Measurements from ENCODE around the gene PDLIM5.

PDLIM5 gene

DNA sequence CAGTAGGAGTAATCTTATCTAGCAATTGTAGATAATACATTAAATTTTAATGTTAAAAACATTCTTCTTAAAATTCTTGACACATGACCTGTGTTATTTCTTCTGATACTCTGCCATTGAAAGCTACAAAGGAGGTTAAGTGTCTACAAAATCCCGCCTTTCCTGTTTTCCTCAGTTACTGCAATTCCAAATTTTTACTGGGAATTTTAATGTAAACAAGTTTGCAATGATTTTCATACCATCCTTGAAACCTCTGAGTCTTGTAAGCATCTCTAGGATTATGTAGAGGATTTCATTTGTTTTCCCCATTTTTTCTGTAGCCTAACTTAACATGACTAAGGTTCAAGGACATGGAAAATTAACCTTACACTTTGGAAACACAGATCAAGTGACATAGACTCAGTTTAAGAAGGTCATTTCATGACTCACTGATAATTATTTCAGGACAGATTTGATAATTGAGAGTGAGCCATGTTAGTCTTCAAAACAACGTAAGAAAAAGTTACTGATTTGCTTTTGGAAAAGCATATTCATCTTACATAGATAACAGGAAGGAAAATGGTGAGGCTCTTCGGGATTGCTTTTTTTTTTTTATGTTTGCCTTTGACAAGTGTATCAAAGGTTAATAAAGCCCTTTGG lies 39.6 kb upstream of the PDLIM5 start:
- no peaks in the 10 kb centered on the region for H3K36me3 ChIP-seq (ENCODE audit: control insufficient read depth, insufficient read depth, low read length)
- peaks cover 6% of the 10 kb centered on the region for H3K9me3 ChIP-seq (ENCODE audit: control insufficient read depth, insufficient read depth, low read depth, low read length)
- no peak overlapping the region for H3K27ac ChIP-seq (ENCODE audit: low read depth, low read length)
- H3K4me3 ChIP-seq (ENCODE audit: low read depth, low read length): no peak overlapping the region
- no peaks in the 10 kb centered on the region for H3K27me3 ChIP-seq (ENCODE audit: control insufficient read depth, insufficient read depth, low read length)
- no peak overlapping the region for H3K9ac ChIP-seq (ENCODE audit: low read length)
- peaks cover 18% of the 10 kb centered on the region for H3K4me1 ChIP-seq (ENCODE audit: control insufficient read depth, insufficient read depth, low read length)

- no peak overlapping the region for H3K4me3 ChIP-seq (ENCODE audit: low read depth, low read length)
- H3K9ac ChIP-seq (ENCODE audit: low read length): no peak overlapping the region
- H3K27ac ChIP-seq (ENCODE audit: low read depth, low read length): no peak overlapping the region
These were observed 39.1 kb upstream of the PDLIM5 start for GRCh38 chr4:94412658-94413038.

GRCh38 chr4:94413085-94413840 lies 38.5 kb upstream of the PDLIM5 start:
- peaks cover 18% of the 10 kb centered on the region for H3K4me1 ChIP-seq (ENCODE audit: control insufficient read depth, insufficient read depth, low read length)
- no peak overlapping the region for H3K4me3 ChIP-seq (ENCODE audit: low read depth, low read length)
- no peaks in the 10 kb centered on the region for H3K27me3 ChIP-seq (ENCODE audit: control insufficient read depth, insufficient read depth, low read length)
- H3K9ac ChIP-seq (ENCODE audit: low read length): no peak overlapping the region
- H3K36me3 ChIP-seq (ENCODE audit: control insufficient read depth, insufficient read depth, low read length): no peaks in the 10 kb centered on the region
- peaks cover 8% of the 10 kb centered on the region for H3K9me3 ChIP-seq (ENCODE audit: control insufficient read depth, insufficient read depth, low read depth, low read length)
- H3K27ac ChIP-seq (ENCODE audit: low read depth, low read length): no peak overlapping the region

More at GRCh38 chr4:94412658-94413038, 39.1 kb upstream of the PDLIM5 start:
- Histone ChIP-seq H3K4me1 (ENCODE audit: control insufficient read depth, insufficient read depth, low read length) (peaks cover 18% of the 10 kb centered on the region), H3K36me3 (ENCODE audit: control insufficient read depth, insufficient read depth, low read length) (no peaks in the 10 kb centered on the region), H3K9me3 (ENCODE audit: control insufficient read depth, insufficient read depth, low read depth, low read length) (peaks cover 8% of the 10 kb centered on the region), H3K27me3 (ENCODE audit: control insufficient read depth, insufficient read depth, low read length) (no peaks in the 10 kb centered on the region)

- Histone ChIP-seq H3K4me3 (ENCODE audit: low read depth, low read length) (no peak overlapping the region), H3K27ac (ENCODE audit: low read depth, low read length) (no peak overlapping the region), H3K27me3 (ENCODE audit: control insufficient read depth, insufficient read depth, low read length) (no peaks in the 10 kb centered on the region), H3K4me1 (ENCODE audit: control insufficient read depth, insufficient read depth, low read length) (peaks cover 19% of the 10 kb centered on the region), H3K9ac (ENCODE audit: low read length) (no peak overlapping the region), H3K9me3 (ENCODE audit: control insufficient read depth, insufficient read depth, low read depth, low read length) (peaks cover 8% of the 10 kb centered on the region), H3K36me3 (ENCODE audit: control insufficient read depth, insufficient read depth, low read length) (no peaks in the 10 kb centered on the region)
These were observed 36.8 kb upstream of the PDLIM5 start for GRCh38 chr4:94414907-94415306.

GRCh38 chr4:94415448-94415847 lies 36.3 kb upstream of the PDLIM5 start:
- no peak overlapping the region for H3K27ac ChIP-seq (ENCODE audit: low read depth, low read length)
- H3K4me3 ChIP-seq (ENCODE audit: low read depth, low read length): no peak overlapping the region
- peaks cover 8% of the 10 kb centered on the region for H3K9me3 ChIP-seq (ENCODE audit: control insufficient read depth, insufficient read depth, low read depth, low read length)
- H3K4me1 ChIP-seq (ENCODE audit: control insufficient read depth, insufficient read depth, low read length): peaks cover 24% of the 10 kb centered on the region
- H3K36me3 ChIP-seq (ENCODE audit: control insufficient read depth, insufficient read depth, low read length): no peaks in the 10 kb centered on the region
- H3K27me3 ChIP-seq (ENCODE audit: control insufficient read depth, insufficient read depth, low read length): no peaks in the 10 kb centered on the region
- H3K9ac ChIP-seq (ENCODE audit: low read length): no peak overlapping the region

DNA sequence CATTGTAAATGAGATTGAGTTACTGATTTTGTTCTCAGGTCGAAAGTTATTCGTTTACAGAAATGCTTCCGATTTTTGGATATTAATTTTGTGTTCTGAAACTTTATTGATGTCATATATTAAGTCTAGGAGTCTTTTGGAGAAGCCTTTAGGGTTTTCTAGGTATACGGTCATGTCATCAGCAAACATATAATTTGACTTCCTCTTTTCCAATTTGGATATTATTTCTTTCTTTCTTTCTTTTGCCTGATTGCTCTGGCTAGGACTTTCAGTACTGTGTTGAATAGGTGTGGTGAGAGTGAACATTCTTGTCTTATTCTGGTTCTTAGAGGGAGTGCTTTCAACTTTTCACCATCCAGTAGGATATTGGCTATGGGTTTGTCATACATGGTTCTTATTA lies 35.4 kb upstream of the PDLIM5 start:
- Histone ChIP-seq H3K36me3 (ENCODE audit: control insufficient read depth, insufficient read depth, low read length) (no peaks in the 10 kb centered on the region), H3K9ac (ENCODE audit: low read length) (no peak overlapping the region), H3K4me1 (ENCODE audit: control insufficient read depth, insufficient read depth, low read length) (peaks cover 25% of the 10 kb centered on the region), H3K27ac (ENCODE audit: low read depth, low read length) (no peak overlapping the region), H3K4me3 (ENCODE audit: low read depth, low read length) (no peak overlapping the region), H3K27me3 (ENCODE audit: control insufficient read depth, insufficient read depth, low read length) (no peaks in the 10 kb centered on the region), H3K9me3 (ENCODE audit: control insufficient read depth, insufficient read depth, low read depth, low read length) (peaks cover 8% of the 10 kb centered on the region)

DNA sequence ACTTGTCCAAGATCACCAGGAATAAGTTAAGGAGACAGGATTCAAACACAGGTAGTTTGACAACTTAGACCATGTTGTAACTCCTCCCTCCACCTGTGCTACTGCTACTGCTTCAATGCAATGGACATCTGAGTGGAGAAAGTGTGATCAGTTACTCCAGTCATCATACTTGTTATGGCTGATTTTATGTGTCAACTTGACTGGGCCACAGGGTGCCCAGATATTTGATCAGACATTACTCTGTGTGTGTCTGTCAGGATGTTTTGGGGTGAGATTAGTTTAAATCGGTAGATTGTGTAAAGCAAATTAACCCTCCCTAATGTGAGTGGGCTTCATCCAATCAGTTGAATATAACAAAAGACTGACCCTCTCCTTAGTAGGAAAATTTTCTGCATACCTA lies 34.8 kb upstream of the PDLIM5 start:
- peaks cover 25% of the 10 kb centered on the region for H3K4me1 ChIP-seq (ENCODE audit: control insufficient read depth, insufficient read depth, low read length)
- no peak overlapping the region for H3K4me3 ChIP-seq (ENCODE audit: low read depth, low read length)
- no peak overlapping the region for H3K27ac ChIP-seq (ENCODE audit: low read depth, low read length)
- peaks cover 8% of the 10 kb centered on the region for H3K9me3 ChIP-seq (ENCODE audit: control insufficient read depth, insufficient read depth, low read depth, low read length)
- H3K36me3 ChIP-seq (ENCODE audit: control insufficient read depth, insufficient read depth, low read length): no peaks in the 10 kb centered on the region
- H3K9ac ChIP-seq (ENCODE audit: low read length): no peak overlapping the region
- no peaks in the 10 kb centered on the region for H3K27me3 ChIP-seq (ENCODE audit: control insufficient read depth, insufficient read depth, low read length)

DNA sequence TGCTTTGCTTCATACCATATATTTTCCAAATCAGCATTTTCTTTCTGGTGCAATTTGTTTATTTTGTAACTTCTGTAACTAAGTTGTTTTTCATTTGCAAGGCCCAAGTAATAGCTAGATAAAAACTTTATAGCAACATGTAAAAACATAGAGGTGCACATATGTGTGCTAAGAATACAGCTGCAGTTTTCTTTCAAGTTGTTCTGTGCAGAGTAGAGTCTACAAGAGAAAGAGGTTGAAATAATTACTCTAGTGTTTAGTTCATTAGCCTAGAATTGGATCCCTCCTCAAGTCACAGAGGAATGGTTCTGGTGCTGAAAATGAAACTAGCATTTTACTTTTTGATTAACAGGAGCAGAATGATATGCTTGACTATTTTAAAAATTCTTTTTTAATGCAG lies 32.2 kb upstream of the PDLIM5 start:
- H3K4me3 ChIP-seq (ENCODE audit: low read depth, low read length): no peak overlapping the region

DNA sequence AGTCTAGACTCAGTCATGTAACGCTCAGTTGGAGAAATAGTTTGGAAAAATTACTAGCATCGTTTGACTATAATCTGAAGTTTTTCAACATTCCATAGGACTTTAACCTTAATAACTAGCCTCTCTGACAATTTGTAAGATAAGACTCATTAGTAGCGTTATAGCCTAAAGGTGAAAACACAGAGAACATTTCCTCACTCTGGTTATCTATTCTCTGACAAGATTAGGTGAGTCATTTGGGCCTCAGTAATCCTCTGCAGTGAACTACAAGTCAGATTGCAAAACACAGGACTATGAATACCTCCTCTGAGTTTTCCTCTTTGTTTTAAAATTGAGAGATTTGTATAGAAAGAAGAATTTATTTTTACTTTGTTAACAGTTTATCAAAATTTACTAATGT lies 31.8 kb upstream of the PDLIM5 start:
- no peaks in the 10 kb centered on the region for H3K36me3 ChIP-seq (ENCODE audit: control insufficient read depth, insufficient read depth, low read length)
- no peak overlapping the region for H3K4me3 ChIP-seq (ENCODE audit: low read depth, low read length)
- peaks cover 11% of the 10 kb centered on the region for H3K9me3 ChIP-seq (ENCODE audit: control insufficient read depth, insufficient read depth, low read depth, low read length)
- peaks cover 15% of the 10 kb centered on the region for H3K4me1 ChIP-seq (ENCODE audit: control insufficient read depth, insufficient read depth, low read length)
- no peak overlapping the region for H3K9ac ChIP-seq (ENCODE audit: low read length)
- H3K27me3 ChIP-seq (ENCODE audit: control insufficient read depth, insufficient read depth, low read length): no peaks in the 10 kb centered on the region
- no peak overlapping the region for H3K27ac ChIP-seq (ENCODE audit: low read depth, low read length)

More for the DNA sequence above, 32.2 kb upstream of the PDLIM5 start:
- Histone ChIP-seq H3K36me3 (ENCODE audit: control insufficient read depth, insufficient read depth, low read length) (no peaks in the 10 kb centered on the region), H3K27me3 (ENCODE audit: control insufficient read depth, insufficient read depth, low read length) (no peaks in the 10 kb centered on the region), H3K27ac (ENCODE audit: low read depth, low read length) (no peak overlapping the region), H3K9ac (ENCODE audit: low read length) (no peak overlapping the region), H3K9me3 (ENCODE audit: control insufficient read depth, insufficient read depth, low read depth, low read length) (peaks cover 8% of the 10 kb centered on the region), H3K4me1 (ENCODE audit: control insufficient read depth, insufficient read depth, low read length) (peaks cover 15% of the 10 kb centered on the region)

DNA sequence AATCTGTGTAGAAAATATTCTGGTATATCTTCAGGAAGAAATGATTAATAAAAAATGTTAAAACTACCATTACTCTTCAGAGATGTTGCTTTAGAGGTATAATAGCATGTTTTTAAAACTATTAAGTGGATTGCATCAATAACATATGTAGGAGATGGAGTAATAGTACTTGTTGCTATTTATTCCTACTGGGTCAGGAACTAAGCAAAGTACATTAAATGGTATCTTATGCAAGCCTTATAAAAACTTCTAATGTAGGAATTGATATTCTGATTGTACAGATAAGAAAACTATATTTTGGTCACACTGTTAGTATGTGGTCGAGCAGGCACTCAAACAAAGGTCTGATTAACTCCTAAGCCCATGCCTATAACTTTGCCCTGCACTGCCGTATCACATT lies 31.4 kb upstream of the PDLIM5 start:
- Histone ChIP-seq H3K27me3 (ENCODE audit: control insufficient read depth, insufficient read depth, low read length) (no peaks in the 10 kb centered on the region), H3K27ac (ENCODE audit: low read depth, low read length) (no peak overlapping the region), H3K9me3 (ENCODE audit: control insufficient read depth, insufficient read depth, low read depth, low read length) (peaks cover 13% of the 10 kb centered on the region), H3K36me3 (ENCODE audit: control insufficient read depth, insufficient read depth, low read length) (no peaks in the 10 kb centered on the region), H3K4me1 (ENCODE audit: control insufficient read depth, insufficient read depth, low read length) (peaks cover 15% of the 10 kb centered on the region), H3K9ac (ENCODE audit: low read length) (no peak overlapping the region), H3K4me3 (ENCODE audit: low read depth, low read length) (no peak overlapping the region)

GRCh38 chr4:94426783-94427182 lies 25.0 kb upstream of the PDLIM5 start:
- H3K27ac ChIP-seq (ENCODE audit: low read depth, low read length): no peak overlapping the region

More at GRCh38 chr4:94426783-94427182, 25.0 kb upstream of the PDLIM5 start:
- H3K9ac ChIP-seq (ENCODE audit: low read length): no peak overlapping the region
- H3K4me3 ChIP-seq (ENCODE audit: low read depth, low read length): no peak overlapping the region
- no peaks in the 10 kb centered on the region for H3K4me1 ChIP-seq (ENCODE audit: control insufficient read depth, insufficient read depth, low read length)
- H3K9me3 ChIP-seq (ENCODE audit: control insufficient read depth, insufficient read depth, low read depth, low read length): peaks cover 16% of the 10 kb centered on the region
- no peaks in the 10 kb centered on the region for H3K27me3 ChIP-seq (ENCODE audit: control insufficient read depth, insufficient read depth, low read length)
- no peaks in the 10 kb centered on the region for H3K36me3 ChIP-seq (ENCODE audit: control insufficient read depth, insufficient read depth, low read length)
